Calu3 (cell line): ENCODE results near the gene EFCAB9. TPM values are rescaled to one million over a fixed set of nuclear protein-coding genes. Genes with fewer than 3 reads are reported as not detected.
A peak's percentile ranks its signal among the peaks of the same experiment; 100 is the strongest.

Experiments used
- BruUV-seq: library from RNA; stranded (reverse); fragments of 400-500 nt; replicated peaks from 2 replicates; lab custom pipeline; 2021; lab: Mats Ljungman, UMichigan
- CTCF ChIA-PET: fragments of 300-600 bp; sonication (Branson Sonifier 250); formaldehyde crosslinking; loops from one replicate; lab custom pipeline; 2022; ENCODE audit warnings: antibody characterized with exemption; lab: Charles Lee
- DNase-seq: peaks from one replicate; pipeline ENCODE4 v3.0.0; 2022
- H3K27ac Mint-ChIP-seq: one replicate; pipeline ENCODE4 v1.8.0; 2022; ENCODE audit warnings: mixed read lengths; ENCODE audit not compliant: unreplicated experiment
- H3K27me3 Mint-ChIP-seq: one replicate; pipeline ENCODE4 v1.8.0; 2022; ENCODE audit warnings: mixed read lengths; ENCODE audit not compliant: unreplicated experiment
- H3K36me3 Mint-ChIP-seq: one replicate; pipeline ENCODE4 v1.8.0; 2022; ENCODE audit warnings: mild to moderate bottlenecking, moderate library complexity, mixed read lengths; ENCODE audit not compliant: insufficient read depth, unreplicated experiment
- H3K4me1 Mint-ChIP-seq: one replicate; pipeline ENCODE4 v1.8.0; 2022; ENCODE audit warnings: mild to moderate bottlenecking, low read depth, mixed read lengths; ENCODE audit not compliant: unreplicated experiment
- H3K4me3 Mint-ChIP-seq: one replicate; pipeline ENCODE4 v1.8.0; 2022; ENCODE audit warnings: mild to moderate bottlenecking, low read depth, moderate library complexity, mixed read lengths; ENCODE audit not compliant: unreplicated experiment
- H3K9me3 Mint-ChIP-seq: one replicate; pipeline ENCODE4 v1.8.0; 2022; ENCODE audit warnings: low read depth, mixed read lengths; ENCODE audit not compliant: unreplicated experiment
- intact Hi-C: fragments of 100-400 bp; cut with micrococcal nuclease; formaldehyde crosslinking; loops from one replicate; pipeline ENCODE4 v1.10.0; 2022; ENCODE audit not compliant: unreplicated experiment
- total RNA-seq: library from RNA; stranded (reverse); gene quantifications from 2 replicates; pipeline ENCODE4 v1.2.3, GENCODE V29; 2022
- TF ChIP-seq, protein P1 (sequence below): fragments of 200-600 bp; IDR thresholded peaks from one replicate; pipeline ENCODE4 v1.8.0; 2022; ENCODE audit warnings: antibody characterized with exemption; ENCODE audit not compliant: unreplicated experiment

Gene EFCAB9
- total RNA-seq, 1 experiment from 2014 or later: not detected

DNA sequence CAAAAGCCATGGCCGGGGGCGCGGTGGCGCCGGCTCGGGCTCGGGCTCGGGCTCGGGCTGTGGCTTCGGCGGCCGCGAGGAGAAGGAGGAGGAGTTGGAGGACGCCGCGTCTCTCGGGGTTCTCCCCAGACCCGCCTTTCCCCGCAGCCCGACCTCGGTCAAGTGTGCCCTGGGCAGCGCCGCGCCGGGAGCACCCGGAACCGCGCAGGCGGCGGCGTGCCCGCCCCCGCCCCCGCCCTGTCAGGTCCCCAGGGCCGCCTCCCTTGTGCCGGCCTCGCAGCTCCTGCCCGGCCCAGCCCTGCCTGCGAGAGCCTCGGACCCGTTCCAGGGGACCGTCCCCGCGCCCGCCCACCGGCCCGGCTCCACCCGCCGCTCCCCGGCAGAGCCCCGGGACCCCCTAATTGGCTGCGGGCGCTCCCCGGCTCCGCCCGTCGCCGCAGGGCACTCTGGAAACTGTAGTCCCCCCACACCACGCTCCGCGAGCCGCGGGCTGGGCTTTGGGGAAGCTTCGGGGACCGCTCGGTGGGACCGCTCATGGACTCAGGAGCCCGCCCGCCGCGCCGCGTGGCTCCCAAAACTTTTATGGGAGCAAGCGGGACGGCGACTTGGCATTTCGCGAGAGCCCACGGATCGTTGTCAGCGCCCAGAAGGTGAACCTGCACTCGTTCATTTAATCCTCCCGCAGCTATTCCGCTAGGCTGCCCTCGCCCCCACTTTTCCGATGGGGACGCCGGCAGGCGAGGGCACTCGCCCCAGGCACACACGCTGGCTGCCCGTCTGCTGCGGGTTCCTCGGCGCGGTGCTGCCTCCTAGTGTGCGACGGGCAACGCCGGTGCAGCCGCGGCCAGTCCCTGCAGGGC is 5.7 kb upstream of the EFCAB9 start, which contains the start of gene STK10:
STK10 (minus strand) TSS at position 192 of the 860 bp plus-strand sequence; CDS start at position 10, 182 bp downstream.
- DNase-seq: peak; percentile 96
- Mint-ChIP-seq H3K27me3 (peaks cover 15% of the 10 kb centered on the region), H3K9me3 (no peaks in the 10 kb centered on the region), H3K4me3 (peak within 1 kb of the TSS; percentile 81), H3K4me1 (peaks cover 20% of the 10 kb centered on the region), H3K36me3 (peaks cover 25% of the 10 kb centered on the region), H3K27ac (peak within 1 kb of the TSS; percentile 71)
- intact Hi-C loops: loop anchor here (1.0 to 5.0 kb wide), 3 partner anchors 81 to 276 kb away; partner anchors contain the start of gene UBTD2
- TF ChIP-seq, protein P1, sequence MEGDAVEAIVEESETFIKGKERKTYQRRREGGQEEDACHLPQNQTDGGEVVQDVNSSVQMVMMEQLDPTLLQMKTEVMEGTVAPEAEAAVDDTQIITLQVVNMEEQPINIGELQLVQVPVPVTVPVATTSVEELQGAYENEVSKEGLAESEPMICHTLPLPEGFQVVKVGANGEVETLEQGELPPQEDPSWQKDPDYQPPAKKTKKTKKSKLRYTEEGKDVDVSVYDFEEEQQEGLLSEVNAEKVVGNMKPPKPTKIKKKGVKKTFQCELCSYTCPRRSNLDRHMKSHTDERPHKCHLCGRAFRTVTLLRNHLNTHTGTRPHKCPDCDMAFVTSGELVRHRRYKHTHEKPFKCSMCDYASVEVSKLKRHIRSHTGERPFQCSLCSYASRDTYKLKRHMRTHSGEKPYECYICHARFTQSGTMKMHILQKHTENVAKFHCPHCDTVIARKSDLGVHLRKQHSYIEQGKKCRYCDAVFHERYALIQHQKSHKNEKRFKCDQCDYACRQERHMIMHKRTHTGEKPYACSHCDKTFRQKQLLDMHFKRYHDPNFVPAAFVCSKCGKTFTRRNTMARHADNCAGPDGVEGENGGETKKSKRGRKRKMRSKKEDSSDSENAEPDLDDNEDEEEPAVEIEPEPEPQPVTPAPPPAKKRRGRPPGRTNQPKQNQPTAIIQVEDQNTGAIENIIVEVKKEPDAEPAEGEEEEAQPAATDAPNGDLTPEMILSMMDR: peak; percentile 55
- BruUV-seq: no TSS peak
- CTCF ChIA-PET: interaction anchor here (0.5 to 1.4 kb wide), 12 partner anchors 9 to 277 kb away, joined by 3 to 8 read pairs (median 5); partner anchors contain the start of genes FBXW11 and UBTD2

GRCh38 chr5:172188893-172189692 is 4.9 kb upstream of the EFCAB9 start:
- peak overlapping the region; percentile 81 for H3K4me3 Mint-ChIP-seq
- peaks cover 23% of the 10 kb centered on the region for H3K36me3 Mint-ChIP-seq
- H3K27me3 Mint-ChIP-seq: peaks cover 15% of the 10 kb centered on the region
- CTCF ChIA-PET: interaction anchor here (0.6 to 1.4 kb wide), 7 partner anchors 78 to 130 kb away, joined by 3 to 7 read pairs (median 5); partner anchors contain the start of gene UBTD2
- TF ChIP-seq, protein P1: no peak
- BruUV-seq: no TSS peak
- intact Hi-C loops: loop anchor here (1.0 to 5.0 kb wide), 3 partner anchors 82 to 277 kb away; partner anchors contain the start of gene UBTD2
- H3K9me3 Mint-ChIP-seq: no peaks in the 10 kb centered on the region
- no peak overlapping the region for H3K27ac Mint-ChIP-seq
- no peak for DNase-seq
- H3K4me1 Mint-ChIP-seq: peaks cover 20% of the 10 kb centered on the region

GRCh38 chr5:172189693-172190296 is 4.2 kb upstream of the EFCAB9 start:
- no peak overlapping the region for H3K27ac Mint-ChIP-seq
- H3K4me1 Mint-ChIP-seq: peaks cover 20% of the 10 kb centered on the region
- no TSS peak for BruUV-seq
- TF ChIP-seq, protein P1: no peak
- CTCF ChIA-PET: interaction anchor here (0.6 to 0.7 kb wide), 3 partner anchors 109 to 278 kb away, joined by 3 to 5 read pairs (median 3); no protein-coding TSS in a partner anchor
- intact Hi-C loops: loop anchor here (5.0 kb wide), 2 partner anchors 93 to 277 kb away; partner anchors contain the start of gene UBTD2
- H3K9me3 Mint-ChIP-seq: no peaks in the 10 kb centered on the region
- no peak for DNase-seq
- H3K4me3 Mint-ChIP-seq: no peak overlapping the region
- H3K36me3 Mint-ChIP-seq: peaks cover 23% of the 10 kb centered on the region
- peaks cover 15% of the 10 kb centered on the region for H3K27me3 Mint-ChIP-seq
